Measurements from ENCODE around the gene UBE2D2.

GRCh38 chr5:139638736-139639618 is 77.8 kb downstream of the UBE2D2 start:
- TF ChIP-seq JUNB (CRISPR knock-in tag; IDR thresholded peaks at IDR 0.05; ENCODE audit: borderline replicate concordance) (no peak), ZNF263 (CRISPR knock-in tag; IDR thresholded peaks at IDR 0.05) (no peak), CTCF (CRISPR knock-in tag; IDR thresholded peaks at IDR 0.05) (no peak), RFX1 (IDR thresholded peaks at IDR 0.05) (no peak), CCDC6 (CRISPR knock-in tag; IDR thresholded peaks at IDR 0.05) (no peak), U2AF1 (optimal IDR thresholded peaks at IDR 0.05; ENCODE audit: low read depth, low read length) (no peak), IRF1 (CRISPR knock-in tag; IDR thresholded peaks at IDR 0.05; ENCODE audit: low read depth) (no peak), HCFC1 (IDR thresholded peaks at IDR 0.05; ENCODE audit: low read depth, low read length) (no peak), FOXO4 (CRISPR knock-in tag; conservative IDR thresholded peaks at IDR 0.05) (no peak), ZHX2 (IDR thresholded peaks at IDR 0.05; ENCODE audit: low read depth) (no peak), ZHX2 (CRISPR knock-in tag; IDR thresholded peaks at IDR 0.05; ENCODE audit: borderline replicate concordance) (no peak)
